Measurements from ENCODE around the gene HMCN2.
"Not testable (repeated sequence)": the region's sequence is repeated elsewhere in the genome, so short reads cannot be mapped to it uniquely, and the experiment has no call there.

Gene HMCN2

GRCh38 chr9:130340011-130340410 is 74.5 kb downstream of the HMCN2 start:
- no peak for DNase-seq (ENCODE audit: extremely low read depth, low read depth)
- TF ChIP-seq, protein P1, sequence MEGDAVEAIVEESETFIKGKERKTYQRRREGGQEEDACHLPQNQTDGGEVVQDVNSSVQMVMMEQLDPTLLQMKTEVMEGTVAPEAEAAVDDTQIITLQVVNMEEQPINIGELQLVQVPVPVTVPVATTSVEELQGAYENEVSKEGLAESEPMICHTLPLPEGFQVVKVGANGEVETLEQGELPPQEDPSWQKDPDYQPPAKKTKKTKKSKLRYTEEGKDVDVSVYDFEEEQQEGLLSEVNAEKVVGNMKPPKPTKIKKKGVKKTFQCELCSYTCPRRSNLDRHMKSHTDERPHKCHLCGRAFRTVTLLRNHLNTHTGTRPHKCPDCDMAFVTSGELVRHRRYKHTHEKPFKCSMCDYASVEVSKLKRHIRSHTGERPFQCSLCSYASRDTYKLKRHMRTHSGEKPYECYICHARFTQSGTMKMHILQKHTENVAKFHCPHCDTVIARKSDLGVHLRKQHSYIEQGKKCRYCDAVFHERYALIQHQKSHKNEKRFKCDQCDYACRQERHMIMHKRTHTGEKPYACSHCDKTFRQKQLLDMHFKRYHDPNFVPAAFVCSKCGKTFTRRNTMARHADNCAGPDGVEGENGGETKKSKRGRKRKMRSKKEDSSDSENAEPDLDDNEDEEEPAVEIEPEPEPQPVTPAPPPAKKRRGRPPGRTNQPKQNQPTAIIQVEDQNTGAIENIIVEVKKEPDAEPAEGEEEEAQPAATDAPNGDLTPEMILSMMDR (IDR thresholded peaks at IDR 0.05; ENCODE audit: low read depth, low read length), result no peak

- DNase-seq (ENCODE audit: extremely low read depth, low read depth), result not testable (repeated sequence)
These were observed 75.0 kb downstream of the HMCN2 start for GRCh38 chr9:130340557-130340956.

- no peak for DNase-seq (ENCODE audit: extremely low read depth, low read depth)
- TF ChIP-seq, protein P1 (IDR thresholded peaks at IDR 0.05; ENCODE audit: low read depth, low read length), result no peak
These were observed 75.6 kb downstream of the HMCN2 start for GRCh38 chr9:130341128-130341527.

DNA sequence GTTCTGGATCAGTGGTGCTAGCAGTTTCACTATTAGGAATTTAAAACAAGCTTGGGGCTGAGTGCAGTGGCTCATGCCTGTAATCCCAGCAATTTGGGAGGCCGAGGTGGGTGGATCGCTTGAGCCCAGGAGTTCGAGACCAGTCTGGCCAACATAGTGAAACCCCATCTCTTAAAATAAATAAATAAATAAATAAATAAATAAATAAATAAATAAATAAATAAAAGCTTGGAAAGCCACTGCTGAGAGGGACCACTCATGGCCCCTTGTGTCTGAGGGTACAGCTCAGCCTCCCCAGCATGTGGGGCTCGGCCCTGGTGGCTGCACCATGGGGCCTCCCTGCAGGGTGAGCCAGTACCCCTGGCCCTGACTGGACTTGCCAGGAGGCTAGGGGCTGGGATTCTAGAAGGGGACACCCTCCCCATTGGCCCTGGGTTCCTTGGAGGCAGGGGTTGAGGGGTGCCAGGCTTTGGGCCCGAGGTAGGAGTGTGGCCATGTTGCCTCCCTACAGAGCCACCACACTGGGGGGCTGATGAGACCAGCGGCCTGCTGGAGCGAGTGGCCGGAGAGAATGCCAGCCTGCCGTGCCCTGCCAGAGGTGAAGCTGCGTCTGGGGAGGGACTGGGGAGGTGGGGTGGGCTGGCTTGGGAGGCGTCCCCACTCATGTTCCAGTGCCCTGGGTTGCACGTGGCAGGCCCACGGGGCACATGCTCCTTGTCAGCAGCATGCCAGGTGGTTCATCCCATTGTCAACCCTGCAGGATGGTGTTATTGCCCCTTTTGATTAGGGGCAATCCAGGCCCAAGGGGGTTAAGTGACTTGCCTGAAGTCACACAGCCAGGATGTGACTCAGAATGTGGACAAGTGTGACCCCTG is 76.5 kb downstream of the HMCN2 start:
- TF ChIP-seq, protein P1 (IDR thresholded peaks at IDR 0.05; ENCODE audit: low read depth, low read length), result no peak
- no peak for DNase-seq (ENCODE audit: extremely low read depth, low read depth)

DNA sequence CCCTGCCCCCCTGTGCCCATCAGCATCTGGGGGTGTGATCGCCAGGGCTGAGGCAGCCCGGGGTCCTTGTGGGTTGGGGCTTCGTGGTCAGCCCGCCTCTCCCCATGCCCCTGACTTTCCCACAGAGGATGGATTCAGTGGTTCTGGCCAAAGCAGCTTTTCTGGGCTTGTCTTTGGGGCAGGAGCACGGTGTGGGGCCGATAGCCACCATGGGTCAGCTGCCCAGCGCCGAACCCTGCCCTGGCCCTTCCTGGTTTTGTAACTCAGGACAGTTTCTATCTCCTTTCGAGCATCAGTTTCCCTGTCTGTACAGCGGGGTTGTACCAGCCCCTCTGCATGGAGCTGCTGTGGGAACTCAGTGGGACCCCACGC is 77.1 kb downstream of the HMCN2 start:
- no peak for DNase-seq (ENCODE audit: extremely low read depth, low read depth)
- TF ChIP-seq, protein P1 (IDR thresholded peaks at IDR 0.05; ENCODE audit: low read depth, low read length), result no peak

- TF ChIP-seq, protein P1 (IDR thresholded peaks at IDR 0.05; ENCODE audit: low read depth, low read length), result peak; percentile 73
- DNase-seq (ENCODE audit: extremely low read depth, low read depth), result no peak
These were observed 77.9 kb downstream of the HMCN2 start for GRCh38 chr9:130343445-130343918.

DNA sequence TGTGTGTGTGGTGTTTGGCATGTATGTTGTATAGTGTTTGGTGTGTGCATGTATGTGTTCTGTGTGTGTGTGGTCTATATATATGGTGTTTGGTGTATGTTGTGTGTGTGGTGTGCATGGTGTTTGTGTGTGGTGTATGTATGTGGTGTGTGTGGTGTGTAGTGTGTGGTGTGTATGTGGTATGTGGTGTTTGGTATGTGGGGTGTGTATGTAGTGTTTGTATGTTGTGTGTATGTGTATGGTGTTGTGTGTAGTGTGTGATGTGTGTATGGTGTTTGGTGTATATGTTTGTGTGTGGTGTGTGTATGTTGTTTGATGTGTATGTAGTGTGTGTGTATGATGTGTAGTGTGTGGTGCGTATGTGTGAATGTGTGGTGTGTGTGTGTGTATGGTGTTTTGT is 78.8 kb downstream of the HMCN2 start:
- no peak for DNase-seq (ENCODE audit: extremely low read depth, low read depth)
- TF ChIP-seq, protein P1 (IDR thresholded peaks at IDR 0.05; ENCODE audit: low read depth, low read length), result no peak

Data from AG09319 (cell line).